Ishikawa (cell line): ENCODE results near the gene SLC25A12.

Experiments
- CEBPB ChIP-seq: IDR thresholded peaks from 2 replicates; pipeline ENCODE4 v1.6.1; 2012
- CREB1 ChIP-seq: IDR thresholded peaks from 2 replicates; pipeline ENCODE4 v1.6.1; 2012; ENCODE audit warnings: low read depth
- EGR1 ChIP-seq: IDR thresholded peaks from 2 replicates; pipeline ENCODE4 v1.6.1; 2012
- EP300 ChIP-seq: IDR thresholded peaks from 2 replicates; pipeline ENCODE4 v1.6.1; 2012; ENCODE audit warnings: borderline replicate concordance
- FOXM1 ChIP-seq: IDR thresholded peaks from 2 replicates; pipeline ENCODE4 v1.6.1; 2012; ENCODE audit warnings: low read depth, borderline replicate concordance
- NFIC ChIP-seq: IDR thresholded peaks from 2 replicates; pipeline ENCODE4 v1.6.1; 2012
- RAD21 ChIP-seq: IDR thresholded peaks from 2 replicates; pipeline ENCODE4 v1.6.1; 2012; ENCODE audit warnings: low read depth
- TAF1 ChIP-seq: IDR thresholded peaks from 2 replicates; pipeline ENCODE4 v1.6.1; 2012; ENCODE audit warnings: low read depth, mild to moderate bottlenecking
- TCF12 ChIP-seq: IDR thresholded peaks from 2 replicates; pipeline ENCODE4 v1.6.1; 2012; ENCODE audit warnings: low read depth
- TEAD4 ChIP-seq: IDR thresholded peaks from 2 replicates; pipeline ENCODE4 v1.6.1; 2012
- USF1 ChIP-seq: IDR thresholded peaks from 2 replicates; pipeline ENCODE4 v1.6.1; 2012
- YY1 ChIP-seq: IDR thresholded peaks from 2 replicates; pipeline ENCODE4 v1.6.1; 2012; ENCODE audit warnings: low read depth
- ZBTB7A ChIP-seq: IDR thresholded peaks from 2 replicates; pipeline ENCODE4 v1.6.1; 2012; ENCODE audit warnings: low read depth
- TF ChIP-seq, protein P1 (sequence below): IDR thresholded peaks from 2 replicates; pipeline ENCODE4 v1.6.1; 2012; ENCODE audit warnings: low read depth, mild to moderate bottlenecking
- TF ChIP-seq, protein P2 (sequence below): IDR thresholded peaks from 2 replicates; pipeline ENCODE4 v1.6.1; 2012

The SLC25A12 gene

GRCh38 chr2:171830039-171830438, 64.0 kb downstream of the SLC25A12 start:
- no peak for TF ChIP-seq CREB1
- no peak for TF ChIP-seq TCF12
- TF ChIP-seq TEAD4, result no peak
- no peak for TF ChIP-seq NFIC
- no peak for TF ChIP-seq TAF1
- no peak for TF ChIP-seq FOXM1
- no peak for TF ChIP-seq CEBPB
- TF ChIP-seq USF1, result no peak
- no peak for TF ChIP-seq YY1
- no peak for TF ChIP-seq EGR1
- no peak for TF ChIP-seq RAD21
- TF ChIP-seq, protein P1, sequence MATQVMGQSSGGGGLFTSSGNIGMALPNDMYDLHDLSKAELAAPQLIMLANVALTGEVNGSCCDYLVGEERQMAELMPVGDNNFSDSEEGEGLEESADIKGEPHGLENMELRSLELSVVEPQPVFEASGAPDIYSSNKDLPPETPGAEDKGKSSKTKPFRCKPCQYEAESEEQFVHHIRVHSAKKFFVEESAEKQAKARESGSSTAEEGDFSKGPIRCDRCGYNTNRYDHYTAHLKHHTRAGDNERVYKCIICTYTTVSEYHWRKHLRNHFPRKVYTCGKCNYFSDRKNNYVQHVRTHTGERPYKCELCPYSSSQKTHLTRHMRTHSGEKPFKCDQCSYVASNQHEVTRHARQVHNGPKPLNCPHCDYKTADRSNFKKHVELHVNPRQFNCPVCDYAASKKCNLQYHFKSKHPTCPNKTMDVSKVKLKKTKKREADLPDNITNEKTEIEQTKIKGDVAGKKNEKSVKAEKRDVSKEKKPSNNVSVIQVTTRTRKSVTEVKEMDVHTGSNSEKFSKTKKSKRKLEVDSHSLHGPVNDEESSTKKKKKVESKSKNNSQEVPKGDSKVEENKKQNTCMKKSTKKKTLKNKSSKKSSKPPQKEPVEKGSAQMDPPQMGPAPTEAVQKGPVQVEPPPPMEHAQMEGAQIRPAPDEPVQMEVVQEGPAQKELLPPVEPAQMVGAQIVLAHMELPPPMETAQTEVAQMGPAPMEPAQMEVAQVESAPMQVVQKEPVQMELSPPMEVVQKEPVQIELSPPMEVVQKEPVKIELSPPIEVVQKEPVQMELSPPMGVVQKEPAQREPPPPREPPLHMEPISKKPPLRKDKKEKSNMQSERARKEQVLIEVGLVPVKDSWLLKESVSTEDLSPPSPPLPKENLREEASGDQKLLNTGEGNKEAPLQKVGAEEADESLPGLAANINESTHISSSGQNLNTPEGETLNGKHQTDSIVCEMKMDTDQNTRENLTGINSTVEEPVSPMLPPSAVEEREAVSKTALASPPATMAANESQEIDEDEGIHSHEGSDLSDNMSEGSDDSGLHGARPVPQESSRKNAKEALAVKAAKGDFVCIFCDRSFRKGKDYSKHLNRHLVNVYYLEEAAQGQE, result no peak
- TF ChIP-seq EP300, result no peak
- TF ChIP-seq, protein P2, sequence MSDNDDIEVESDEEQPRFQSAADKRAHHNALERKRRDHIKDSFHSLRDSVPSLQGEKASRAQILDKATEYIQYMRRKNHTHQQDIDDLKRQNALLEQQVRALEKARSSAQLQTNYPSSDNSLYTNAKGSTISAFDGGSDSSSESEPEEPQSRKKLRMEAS, result no peak
- no peak for TF ChIP-seq ZBTB7A

- TF ChIP-seq, protein P2, result no peak
- TF ChIP-seq FOXM1 (no peak), CREB1 (no peak), RAD21 (no peak), CEBPB (no peak), USF1 (no peak), EGR1 (no peak), EP300 (no peak), TEAD4 (no peak)
These were observed 70.0 kb downstream of the SLC25A12 start for GRCh38 chr2:171824086-171824485.

GRCh38 chr2:171822525-171823322, 71.3 kb downstream of the SLC25A12 start:
- no peak for TF ChIP-seq USF1
- no peak for TF ChIP-seq RAD21
- TF ChIP-seq, protein P2, result no peak

DNA sequence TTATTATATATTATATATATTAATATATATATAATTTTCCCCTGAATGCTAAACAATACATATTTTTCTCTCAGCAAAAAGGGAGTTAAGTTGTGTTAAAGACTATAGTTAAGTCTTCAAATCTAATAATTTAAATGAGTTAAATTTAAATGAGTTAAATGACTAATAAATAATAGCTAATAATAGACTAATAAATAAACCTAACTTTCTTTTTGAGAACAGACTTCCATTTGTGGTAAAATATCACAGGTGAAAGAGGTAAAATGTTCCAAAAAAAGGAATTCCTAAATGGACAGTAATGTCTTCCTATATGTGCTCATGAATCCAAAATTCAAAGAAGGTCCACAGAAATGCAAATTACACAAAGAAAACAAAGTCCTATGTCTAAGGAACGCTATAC, 74.6 kb downstream of the SLC25A12 start:
- TF ChIP-seq, protein P1, result no peak
- TF ChIP-seq RAD21 (no peak), TEAD4 (no peak), NFIC (no peak), EP300 (no peak), USF1 (no peak), TCF12 (no peak), ZBTB7A (no peak), YY1 (no peak)
- TF ChIP-seq, protein P2, result no peak

- TF ChIP-seq EP300 (no peak), TAF1 (no peak), TEAD4 (no peak), YY1 (no peak), USF1 (no peak), CREB1 (no peak), NFIC (no peak), FOXM1 (no peak), EGR1 (no peak), ZBTB7A (no peak), TCF12 (no peak), RAD21 (no peak), CEBPB (no peak)
- TF ChIP-seq, protein P2, result no peak
- TF ChIP-seq, protein P1, result no peak
These were observed 79.2 kb downstream of the SLC25A12 start for GRCh38 chr2:171814883-171815282.
